OCI-LY7 (cell line): ENCODE data around the gene ATP5F1E. TPM values are rescaled to one million over a fixed set of nuclear protein-coding genes. Genes with fewer than 3 reads are reported as not detected.

Experiments
- Bru-seq: library from RNA; stranded (reverse); fragments of 400-500 nt; gene quantifications from one replicate; lab custom pipeline; 2021; lab: Mats Ljungman, UMichigan
- BruChase-seq, 2 experiments: library from RNA; stranded (reverse); fragments of 400-500 nt; gene quantifications; one replicate each; lab custom pipeline; 2021; lab: Mats Ljungman, UMichigan
- BruUV-seq: library from RNA; stranded (reverse); fragments of 400-500 nt; replicated peaks from 2 replicates; lab custom pipeline; 2021; lab: Mats Ljungman, UMichigan
- CTCF ChIA-PET: fragments of 300-600 bp; sonication (Branson Sonifier 250); formaldehyde crosslinking; loops from one replicate; lab custom pipeline; 2022; ENCODE audit warnings: antibody characterized with exemption; ENCODE audit not compliant: unreplicated experiment; lab: Charles Lee
- POLR2A ChIA-PET: fragments of 300-600 bp; sonication (Branson Sonifier 250); formaldehyde crosslinking; loops from one replicate; lab custom pipeline; 2022; ENCODE audit warnings: antibody characterized with exemption; lab: Charles Lee
- DNase-seq: peaks from one replicate; pipeline ENCODE4 v3.0.0-alpha.2; 2015; ENCODE audit warnings: low spot score
- H2AFZ ChIP-seq: fragments of 200-600 bp; sonication (generic), shearing (Covaris generic); 2 replicates; pipeline ENCODE4 v1.6.1; 2014; ENCODE audit warnings: mild to moderate bottlenecking, antibody characterized with exemption, low read length, moderate library complexity
- H3K27ac ChIP-seq: fragments of 200-600 bp; sonication (generic); 2 replicates; pipeline ENCODE4 v1.5.1; 2014; ENCODE audit warnings: mixed run types, low read depth, mild to moderate bottlenecking, moderate library complexity, low read length, inconsistent platforms; ENCODE audit not compliant: poor library complexity, severe bottlenecking
- H3K36me3 ChIP-seq: fragments of 200-600 bp; sonication (generic); 2 replicates; pipeline ENCODE4 v1.6.1; 2014; ENCODE audit warnings: mild to moderate bottlenecking, antibody characterized with exemption, low read length, moderate library complexity, mixed read lengths; ENCODE audit not compliant: insufficient read depth
- H3K4me1 ChIP-seq: fragments of 200-600 bp; sonication (generic); 2 replicates; pipeline ENCODE4 v1.5.1; 2014; ENCODE audit warnings: mild to moderate bottlenecking, low read length; ENCODE audit not compliant: insufficient read depth, poor library complexity, severe bottlenecking
- H3K4me2 ChIP-seq: fragments of 200-600 bp; sonication (generic); 2 replicates; pipeline ENCODE4 v1.6.1; 2014; ENCODE audit warnings: mild to moderate bottlenecking, low read length
- H3K4me3 ChIP-seq: fragments of 200-600 bp; sonication (generic); 2 replicates; pipeline ENCODE4 v1.5.1; 2014; ENCODE audit warnings: mild to moderate bottlenecking, low read depth, low read length; ENCODE audit not compliant: poor library complexity, severe bottlenecking
- H3K79me2 ChIP-seq: fragments of 200-600 bp; sonication (generic); 2 replicates; pipeline ENCODE4 v1.6.1; 2016; ENCODE audit warnings: low read depth, mild to moderate bottlenecking, low read length, moderate library complexity, mixed read lengths; ENCODE audit not compliant: insufficient read depth
- H3K9me2 ChIP-seq: fragments of 200-600 bp; sonication (generic); 2 replicates; pipeline ENCODE4 v1.6.1; 2016; ENCODE audit warnings: mild to moderate bottlenecking, low read length, mixed read lengths; ENCODE audit not compliant: insufficient read depth
- H3K9me3 ChIP-seq: fragments of 200-600 bp; sonication (generic); 2 replicates; pipeline ENCODE4 v1.6.1; 2014; ENCODE audit warnings: mild to moderate bottlenecking, mixed run types, low read length, mixed read lengths
- H4K20me1 ChIP-seq: fragments of 200-600 bp; sonication (generic); 2 replicates; pipeline ENCODE4 v1.6.1; 2014; ENCODE audit warnings: mild to moderate bottlenecking, antibody characterized with exemption, low read length, moderate library complexity, mixed read lengths; ENCODE audit not compliant: insufficient read depth
- EZH2phosphoT487 ChIP-seq: fragments of 200-600 bp; sonication (generic); IDR thresholded peaks from 2 replicates; pipeline ENCODE4 v1.6.1; 2018; ENCODE audit warnings: low read depth, borderline replicate concordance, mild to moderate bottlenecking, mixed run types, antibody characterized with exemption, low read length, moderate library complexity, mixed read lengths
- intact Hi-C: fragments of 100-400 bp; cut with micrococcal nuclease; formaldehyde crosslinking; loops from one replicate; pipeline ENCODE4 v1.10.0; 2022; ENCODE audit not compliant: unreplicated experiment
- long read RNA-seq: library from polyadenylated mRNA; stranded (forward); transcript quantifications from one replicate; pipeline ENCODE4 v2.0.0, GENCODE V29; 2022
- total RNA-seq, 2 experiments: library from RNA; depleted of rRNA in 1 of 2; stranded (reverse); fragments of >200 nt in 1 of 2; shearing (Covaris generic) in 1 of 2; gene quantifications; 2 replicates each; pipeline ENCODE4 v1.2.3, GENCODE V29; 2014 to 2022
- TF ChIP-seq, protein P1 (sequence below): fragments of 200-600 bp; sonication (generic); conservative IDR thresholded peaks from 2 replicates; pipeline ENCODE4 v1.5.1; 2014; ENCODE audit warnings: mild to moderate bottlenecking, antibody characterized with exemption, low read length, moderate library complexity, mixed read lengths

ATP5F1E gene
- total RNA-seq (2014; rRNA removed; shearing (Covaris generic)) (36.7 and 42.4 TPM in 2 replicates), total RNA-seq (2022) (65.4 and 67.2 TPM in 2 replicates), Bru-seq, nascent RNA (percentile 96 among the genes with signal in this experiment), BruChase-seq, experiment 1, labeled RNA remaining after a 6-hour chase (percentile 72 among the genes with signal in this experiment), BruChase-seq, experiment 2, labeled RNA remaining after a 2-hour chase (percentile 71 among the genes with signal in this experiment)
- long read RNA-seq, transcript ATP5F1E-201 (3 exons, 3,665 nt), result major isoform, 392 of 405 reads
- long read RNA-seq, partial matches to known transcripts, result 3 of 405 reads
- long read RNA-seq, other reads (novel, unspliced or antisense), result 6 of 405 reads

DNA sequence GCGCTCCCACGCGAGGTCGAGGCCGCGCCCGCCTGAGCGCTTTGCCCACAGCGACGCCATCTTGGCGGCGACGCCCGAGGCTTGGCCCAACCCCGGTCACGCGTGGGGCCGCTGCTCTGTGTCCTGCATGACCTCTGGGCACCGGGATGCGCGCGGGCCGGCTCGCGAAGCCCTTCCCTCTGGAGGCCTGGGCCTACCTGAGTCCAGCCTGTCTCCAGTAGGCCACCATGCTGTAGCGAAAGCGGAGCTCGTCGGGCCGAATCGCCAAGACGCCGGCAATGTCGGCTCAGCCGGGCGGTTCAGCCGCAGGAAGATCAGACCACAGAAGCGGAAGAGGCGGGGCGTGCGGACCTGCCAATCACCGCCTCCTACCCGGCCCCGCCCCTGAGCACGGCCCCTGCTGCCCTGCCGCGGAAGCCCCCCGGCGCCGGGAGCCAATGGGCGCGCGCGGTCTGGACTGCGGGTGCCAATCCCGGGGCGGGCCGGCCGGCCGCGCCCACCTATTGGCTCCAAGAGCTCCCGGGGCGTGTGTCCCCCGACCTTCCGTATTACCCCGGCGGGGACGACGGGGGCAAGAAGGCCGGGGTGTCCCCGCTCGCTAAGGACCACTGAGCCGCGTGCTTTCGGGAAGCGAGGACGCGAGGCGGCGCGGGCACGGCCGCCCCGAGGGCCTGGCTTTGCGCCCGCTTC is at the start of gene ATP5F1E:
Gene ATP5F1E, minus strand, starts transcription at position 313 of the 690 bp plus-strand sequence. Its CDS starts 84 bp downstream, at position 229.
- POLR2A ChIA-PET, result interaction anchor here (0.6 to 4.3 kb wide), 16 partner anchors 9 to 381 kb away, joined by 3 to 32 read pairs (median 5); partner anchors contain the start of genes PRELID3B and TUBB1
- peak within 1 kb of the TSS; percentile 97 for H3K4me2 ChIP-seq
- peaks cover 64% of the 10 kb centered on the region for H3K79me2 ChIP-seq
- H3K4me1 ChIP-seq, result peaks cover 49% of the 10 kb centered on the region
- TF ChIP-seq, protein P1, sequence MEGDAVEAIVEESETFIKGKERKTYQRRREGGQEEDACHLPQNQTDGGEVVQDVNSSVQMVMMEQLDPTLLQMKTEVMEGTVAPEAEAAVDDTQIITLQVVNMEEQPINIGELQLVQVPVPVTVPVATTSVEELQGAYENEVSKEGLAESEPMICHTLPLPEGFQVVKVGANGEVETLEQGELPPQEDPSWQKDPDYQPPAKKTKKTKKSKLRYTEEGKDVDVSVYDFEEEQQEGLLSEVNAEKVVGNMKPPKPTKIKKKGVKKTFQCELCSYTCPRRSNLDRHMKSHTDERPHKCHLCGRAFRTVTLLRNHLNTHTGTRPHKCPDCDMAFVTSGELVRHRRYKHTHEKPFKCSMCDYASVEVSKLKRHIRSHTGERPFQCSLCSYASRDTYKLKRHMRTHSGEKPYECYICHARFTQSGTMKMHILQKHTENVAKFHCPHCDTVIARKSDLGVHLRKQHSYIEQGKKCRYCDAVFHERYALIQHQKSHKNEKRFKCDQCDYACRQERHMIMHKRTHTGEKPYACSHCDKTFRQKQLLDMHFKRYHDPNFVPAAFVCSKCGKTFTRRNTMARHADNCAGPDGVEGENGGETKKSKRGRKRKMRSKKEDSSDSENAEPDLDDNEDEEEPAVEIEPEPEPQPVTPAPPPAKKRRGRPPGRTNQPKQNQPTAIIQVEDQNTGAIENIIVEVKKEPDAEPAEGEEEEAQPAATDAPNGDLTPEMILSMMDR, result no peak
- TF ChIP-seq EZH2phosphoT487, result no peak
- H3K9me3 ChIP-seq, result no peaks in the 10 kb centered on the region
- H3K4me3 ChIP-seq, result peak within 1 kb of the TSS; percentile 76
- no peaks in the 10 kb centered on the region for H3K9me2 ChIP-seq
- peak; percentile 97 for DNase-seq
- intact Hi-C loops, result loop anchor here (1.0 to 5.0 kb wide), 3 partner anchors 25 to 139 kb away; partner anchors contain the start of gene CTSZ
- no TSS peak for BruUV-seq
- H2AFZ ChIP-seq, result no peak within 1 kb of the TSS; the same call in 1 of the 2 replicates
- peaks cover 38% of the 10 kb centered on the region for H4K20me1 ChIP-seq
- H3K36me3 ChIP-seq, result peaks cover 87% of the 10 kb centered on the region
- CTCF ChIA-PET, result interaction anchor here (0.9 kb wide), 1 partner anchor 23 kb away, joined by 3 read pairs; no protein-coding TSS in a partner anchor
- H3K27ac ChIP-seq, result peak within 1 kb of the TSS; percentile 72

DNA sequence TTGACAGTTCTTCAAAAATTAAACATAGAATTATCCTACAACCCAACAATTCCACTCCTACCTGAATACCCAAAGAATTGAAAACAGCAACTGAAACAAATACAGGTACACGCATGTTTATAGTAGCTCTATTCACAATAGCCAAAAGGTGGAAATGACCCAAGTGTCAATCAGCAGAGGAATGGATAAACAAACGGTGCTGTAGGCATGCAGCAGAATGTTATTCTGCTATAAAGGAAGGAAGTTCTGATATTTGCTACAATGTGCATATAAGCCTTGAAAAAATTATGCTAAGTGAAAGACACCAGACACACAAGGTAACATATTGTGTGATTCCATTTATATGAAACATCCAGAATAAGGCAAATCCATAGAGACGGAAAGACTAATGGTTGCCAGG is 48.9 kb upstream of the ATP5F1E start:
- H3K4me1 ChIP-seq, result no peaks in the 10 kb centered on the region
- no peaks in the 10 kb centered on the region for H3K9me2 ChIP-seq
- no peaks in the 10 kb centered on the region for H3K79me2 ChIP-seq
- no peak overlapping the region for H3K4me3 ChIP-seq
- DNase-seq, result no peak
- ChIA-PET POLR2A (interaction anchor here (0.5 kb wide), 1 partner anchor 34 kb away, joined by 4 read pairs; no protein-coding TSS in a partner anchor), CTCF (no interaction called here)
- no TSS peak for BruUV-seq
- TF ChIP-seq, protein P1, result no peak
- TF ChIP-seq EZH2phosphoT487, result no peak
- H3K4me2 ChIP-seq, result no peak overlapping the region
- no peak overlapping the region for H3K27ac ChIP-seq
- H3K9me3 ChIP-seq, result no peaks in the 10 kb centered on the region
- no peak overlapping the region for H2AFZ ChIP-seq
- no peaks in the 10 kb centered on the region for H3K36me3 ChIP-seq
- intact Hi-C loops, result no loop called here
- no peaks in the 10 kb centered on the region for H4K20me1 ChIP-seq
